ENCODE results near the gene DNAAF1. TPM values are rescaled to one million over a fixed set of nuclear protein-coding genes. Genes with fewer than 3 reads are reported as not detected.

Gene DNAAF1
- polyA plus RNA-seq, 2 of the 4 experiments (the other 2 are of a cell fraction): 0.13 to 0.14 TPM

- no peak for ATAC-seq
- CTCF ChIA-PET: interaction anchor here (1.1 to 11.7 kb wide), 8 partner anchors 10 to 304 kb away, joined by 3 to 92 read pairs (median 7); partner anchors contain the start of gene MBTPS1
Measured at GRCh38 chr16:84179612-84180320, 34.7 kb downstream of the DNAAF1 start.

More at GRCh38 chr16:84179612-84180320, 34.7 kb downstream of the DNAAF1 start:
- H3K27ac ChIP-seq: no peak overlapping the region
- no peak overlapping the region for H3K4me2 ChIP-seq
- 85% methylated on average over 30 of the region's 33 CpGs for WGBS (ENCODE audit: missing lambda C conversion rate)
- H3K4me1 ChIP-seq: peaks cover 29% of the 10 kb centered on the region
- no peak overlapping the region for H3K4me3 ChIP-seq
- DNase-seq (ENCODE audit: low read depth in 1 of 2, low spot score in 1 of 2) (no peak), FAIRE-seq (no peak)
- POLR2A ChIA-PET: no interaction called here
- TF ChIP-seq REST (IDR thresholded peaks at IDR 0.05) (no peak), ATOH8 (CRISPR knock-in tag; IDR thresholded peaks at IDR 0.05; ENCODE audit: low read depth) (no peak), NPAS2 (CRISPR knock-in tag; IDR thresholded peaks at IDR 0.05; ENCODE audit: borderline replicate concordance) (no peak), FOSB (CRISPR knock-in tag; IDR thresholded peaks at IDR 0.05) (no peak), GATA3 (IDR thresholded peaks at IDR 0.05; ENCODE audit: borderline replicate concordance) (no peak), MAFK (IDR thresholded peaks at IDR 0.05; ENCODE audit: partially characterized antibody) (no peak), KDM5A (IDR thresholded peaks at IDR 0.05) (no peak), RAD21 (conservative IDR thresholded peaks at IDR 0.05 in 1 of 2, IDR thresholded peaks at IDR 0.05 in 1 of 2) (no peak), BHLHE40 (IDR thresholded peaks at IDR 0.05; ENCODE audit: low read depth, low read length) (no peak), ZFP36 (IDR thresholded peaks at IDR 0.05; ENCODE audit: borderline replicate concordance, partially characterized antibody) (no peak), SMC3 (IDR thresholded peaks at IDR 0.05) (no peak), CEBPB (IDR thresholded peaks at IDR 0.05) (no peak), NR3C1 (IDR thresholded peaks at IDR 0.05) (no peak), FOXS1 (CRISPR knock-in tag; IDR thresholded peaks at IDR 0.05) (no peak), ZC3H11A (IDR thresholded peaks at IDR 0.05) (no peak), PHF8 (IDR thresholded peaks at IDR 0.05; ENCODE audit: borderline replicate concordance, low read depth) (no peak)
- TF ChIP-seq, protein P1, sequence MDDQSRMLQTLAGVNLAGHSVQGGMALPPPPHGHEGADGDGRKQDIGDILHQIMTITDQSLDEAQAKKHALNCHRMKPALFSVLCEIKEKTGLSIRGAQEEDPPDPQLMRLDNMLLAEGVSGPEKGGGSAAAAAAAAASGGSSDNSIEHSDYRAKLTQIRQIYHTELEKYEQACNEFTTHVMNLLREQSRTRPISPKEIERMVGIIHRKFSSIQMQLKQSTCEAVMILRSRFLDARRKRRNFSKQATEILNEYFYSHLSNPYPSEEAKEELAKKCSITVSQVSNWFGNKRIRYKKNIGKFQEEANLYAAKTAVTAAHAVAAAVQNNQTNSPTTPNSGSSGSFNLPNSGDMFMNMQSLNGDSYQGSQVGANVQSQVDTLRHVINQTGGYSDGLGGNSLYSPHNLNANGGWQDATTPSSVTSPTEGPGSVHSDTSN (IDR thresholded peaks at IDR 0.05): no peak
- TF ChIP-seq, protein P2, sequence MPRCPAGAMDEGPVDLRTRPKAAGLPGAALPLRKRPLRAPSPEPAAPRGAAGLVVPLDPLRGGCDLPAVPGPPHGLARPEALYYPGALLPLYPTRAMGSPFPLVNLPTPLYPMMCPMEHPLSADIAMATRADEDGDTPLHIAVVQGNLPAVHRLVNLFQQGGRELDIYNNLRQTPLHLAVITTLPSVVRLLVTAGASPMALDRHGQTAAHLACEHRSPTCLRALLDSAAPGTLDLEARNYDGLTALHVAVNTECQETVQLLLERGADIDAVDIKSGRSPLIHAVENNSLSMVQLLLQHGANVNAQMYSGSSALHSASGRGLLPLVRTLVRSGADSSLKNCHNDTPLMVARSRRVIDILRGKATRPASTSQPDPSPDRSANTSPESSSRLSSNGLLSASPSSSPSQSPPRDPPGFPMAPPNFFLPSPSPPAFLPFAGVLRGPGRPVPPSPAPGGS (IDR thresholded peaks at IDR 0.05): no peak
- TF ChIP-seq, protein P3, sequence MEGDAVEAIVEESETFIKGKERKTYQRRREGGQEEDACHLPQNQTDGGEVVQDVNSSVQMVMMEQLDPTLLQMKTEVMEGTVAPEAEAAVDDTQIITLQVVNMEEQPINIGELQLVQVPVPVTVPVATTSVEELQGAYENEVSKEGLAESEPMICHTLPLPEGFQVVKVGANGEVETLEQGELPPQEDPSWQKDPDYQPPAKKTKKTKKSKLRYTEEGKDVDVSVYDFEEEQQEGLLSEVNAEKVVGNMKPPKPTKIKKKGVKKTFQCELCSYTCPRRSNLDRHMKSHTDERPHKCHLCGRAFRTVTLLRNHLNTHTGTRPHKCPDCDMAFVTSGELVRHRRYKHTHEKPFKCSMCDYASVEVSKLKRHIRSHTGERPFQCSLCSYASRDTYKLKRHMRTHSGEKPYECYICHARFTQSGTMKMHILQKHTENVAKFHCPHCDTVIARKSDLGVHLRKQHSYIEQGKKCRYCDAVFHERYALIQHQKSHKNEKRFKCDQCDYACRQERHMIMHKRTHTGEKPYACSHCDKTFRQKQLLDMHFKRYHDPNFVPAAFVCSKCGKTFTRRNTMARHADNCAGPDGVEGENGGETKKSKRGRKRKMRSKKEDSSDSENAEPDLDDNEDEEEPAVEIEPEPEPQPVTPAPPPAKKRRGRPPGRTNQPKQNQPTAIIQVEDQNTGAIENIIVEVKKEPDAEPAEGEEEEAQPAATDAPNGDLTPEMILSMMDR (IDR thresholded peaks at IDR 0.05): no peak
- no peaks in the 10 kb centered on the region for H3K9me3 ChIP-seq

Measured in A549 (cell line).